Measurements from ENCODE around the gene MAB21L1. TPM values are rescaled to one million over a fixed set of nuclear protein-coding genes. Genes with fewer than 3 reads are reported as not detected.

MAB21L1 gene
- total and polyA plus RNA-seq, 4 donors: under 0.01 to 0.07 (median 0.03) TPM; not detected in 1

GRCh38 chr13:35512271-35512920 lies 35.9 kb upstream of the MAB21L1 start:
- TF ChIP-seq RAD21 (IDR thresholded peaks at IDR 0.05) (no peak), JUND (IDR thresholded peaks at IDR 0.05) (no peak), FOXA2 (IDR thresholded peaks at IDR 0.05) (no peak), ZBTB33 (IDR thresholded peaks at IDR 0.05) (no peak), ATF3 (IDR thresholded peaks at IDR 0.05) (no peak), FOXA1 (IDR thresholded peaks at IDR 0.05) (no peak), SP1 (IDR thresholded peaks at IDR 0.05) (no peak), EGR1 (IDR thresholded peaks at IDR 0.05; ENCODE audit: low read depth in 2 of 2) (no peak), HNF4G (IDR thresholded peaks at IDR 0.05) (no peak), REST (IDR thresholded peaks at IDR 0.05) (no peak), MAX (IDR thresholded peaks at IDR 0.05) (no peak), NR2F2 (IDR thresholded peaks at IDR 0.05) (no peak), GABPA (IDR thresholded peaks at IDR 0.05 in 1 of 2, conservative IDR thresholded peaks at IDR 0.05 in 1 of 2) (no peak), CTCF (IDR thresholded peaks at IDR 0.05; ENCODE audit: low read depth, low read length, missing input control) (no peak), HNF4A (conservative IDR thresholded peaks at IDR 0.05) (no peak), RXRA (IDR thresholded peaks at IDR 0.05) (no peak), YY1 (IDR thresholded peaks at IDR 0.05) (no peak), TAF1 (conservative IDR thresholded peaks at IDR 0.05) (no peak)
- 63% methylated on average over 5 of the region's 5 CpGs for WGBS
- Histone ChIP-seq H3K9ac (ENCODE audit: low read depth in 1 of 2, low read length in 2 of 2) (no peak overlapping the region), H3K36me3 (ENCODE audit: control insufficient read depth in 4 of 4, insufficient read depth in 3 of 4, low read depth in 1 of 4, low read length in 3 of 4) (no peaks in the 10 kb centered on the region), H3K4me3 (ENCODE audit: low read depth in 1 of 3, low read length in 3 of 3) (no peak overlapping the region), H3K27me3 (ENCODE audit: control insufficient read depth in 4 of 4, insufficient read depth in 4 of 4, low read length in 3 of 4) (no peaks in the 10 kb centered on the region), H3K27ac (ENCODE audit: low read depth in 1 of 2, low read length in 2 of 2) (no peak overlapping the region), H3K4me1 (ENCODE audit: control insufficient read depth in 4 of 4, insufficient read depth in 4 of 4, low read length in 3 of 4) (no peaks in the 10 kb centered on the region), H3K9me3 (ENCODE audit: control insufficient read depth in 4 of 4, low read length in 3 of 4) (no peaks in the 10 kb centered on the region)
- no peak for DNase-seq (ENCODE audit: low spot score)

Measured in liver (tissue), 9 donors.